K562 (cell line): ENCODE results near the gene RPL36AL. TPM values are rescaled to one million over a fixed set of nuclear protein-coding genes. Genes with fewer than 3 reads are reported as not detected.
A peak's percentile ranks its signal among the peaks of the same experiment; 100 is the strongest.

Experiments used
- BRCA1 ChIP-seq, 2 experiments: fragments of 450-650 bp in 1 of 2; sonication (generic) in 1 of 2; formaldehyde crosslinking in 1 of 2; IDR thresholded peaks; 2 replicates each; pipeline versions ENCODE4 v1.5.0 to v1.6.1; 2017 to 2020; ENCODE audit warnings: mild to moderate bottlenecking in 1 of 2, missing genetic modification reagents in 1 of 2
- ETV1 ChIP-seq: fragments of 450-650 bp; conservative IDR thresholded peaks from 2 replicates; pipeline ENCODE4 v1.6.1; 2016; ENCODE audit warnings: missing genetic modification characterization, control low read depth, low read depth, missing compliant biosample characterization
- FOXK2 ChIP-seq, 2 experiments: fragments of 450-650 bp; IDR thresholded peaks in 1 of 2; conservative IDR thresholded peaks in 1 of 2; 2 replicates each; pipeline ENCODE4 v1.6.1; 2016; ENCODE audit warnings: low read depth in 2 of 2, mild to moderate bottlenecking in 1 of 2
- GABPA ChIP-seq: fragments of 200-800 bp; sonication (Bioruptor generic); conservative IDR thresholded peaks from 2 replicates; pipeline ENCODE4 v1.6.1; 2016; ENCODE audit warnings: low read depth, missing genetic modification characterization, missing compliant biosample characterization
- JUNB ChIP-seq: fragments of 450-650 bp; formaldehyde crosslinking; conservative IDR thresholded peaks from 2 replicates; pipeline ENCODE4 v1.4.0; 2020; ENCODE audit warnings: mild to moderate bottlenecking
- KAT7 ChIP-seq: sonication (generic); formaldehyde crosslinking; IDR thresholded peaks from 2 replicates; pipeline ENCODE4 v1.8.0; 2022; ENCODE audit warnings: missing genetic modification reagents, mild to moderate bottlenecking, borderline replicate concordance
- KLF13 ChIP-seq: fragments of 450-650 bp; IDR thresholded peaks from 2 replicates; pipeline ENCODE4 v1.6.1; 2016; ENCODE audit warnings: missing genetic modification characterization, low read depth, mild to moderate bottlenecking, missing compliant biosample characterization, moderate library complexity, borderline replicate concordance
- LEF1 ChIP-seq: fragments of 450-650 bp; IDR thresholded peaks from 2 replicates; pipeline ENCODE4 v1.6.1; 2016; ENCODE audit warnings: mild to moderate bottlenecking
- MXI1 ChIP-seq: IDR thresholded peaks from 2 replicates; pipeline ENCODE4 v1.6.1; 2011; ENCODE audit warnings: low read depth, mild to moderate bottlenecking, improper control_type of control experiment, low read length
- NBN ChIP-seq: fragments of 450-650 bp; IDR thresholded peaks from 2 replicates; pipeline ENCODE4 v1.6.1; 2016; ENCODE audit warnings: low read depth, mild to moderate bottlenecking
- NFE2L1 ChIP-seq: fragments of 450-650 bp; IDR thresholded peaks from 2 replicates; pipeline ENCODE4 v1.6.1; 2016; ENCODE audit warnings: missing genetic modification characterization, low read depth, mild to moderate bottlenecking, missing compliant biosample characterization, moderate library complexity, borderline replicate concordance
- PCBP1 ChIP-seq: fragments of 200-400 bp; formaldehyde crosslinking; IDR thresholded peaks from 2 replicates; pipeline ENCODE4 v1.6.1; 2018; ENCODE audit warnings: mild to moderate bottlenecking, low read depth, low read length; ENCODE audit not compliant: poor library complexity, severe bottlenecking
- STAG1 ChIP-seq: sonication (generic); formaldehyde crosslinking; IDR thresholded peaks from 2 replicates; pipeline ENCODE4 v1.5.0; 2020; ENCODE audit warnings: missing genetic modification reagents, borderline replicate concordance
- SUPT5H ChIP-seq: fragments of 450-650 bp; IDR thresholded peaks from 2 replicates; pipeline ENCODE4 v1.6.1; 2016
- TBP ChIP-seq: optimal IDR thresholded peaks from 2 replicates; pipeline ENCODE3; 2011; ENCODE audit warnings: low read depth, low read length, improper control_type of control experiment
- ZNF232 ChIP-seq: sonication (generic); formaldehyde crosslinking; IDR thresholded peaks from 2 replicates; pipeline ENCODE4 v1.8.0; 2022; ENCODE audit warnings: mild to moderate bottlenecking, missing genetic modification reagents
- ZNF24 ChIP-seq: fragments of 450-650 bp; IDR thresholded peaks from 2 replicates; pipeline ENCODE4 v1.6.1; 2016
- ZNF696 ChIP-seq: fragments of 250-450 bp; sonication (Bioruptor Pico); conservative IDR thresholded peaks from 2 replicates; pipeline ENCODE4 v1.4.0; 2020; ENCODE audit warnings: mild to moderate bottlenecking, moderate library complexity
- ZSCAN29 ChIP-seq: fragments of 450-650 bp; IDR thresholded peaks from 2 replicates; pipeline ENCODE4 v1.6.1; 2017
- polyA plus RNA-seq, 8 experiments: library from polyadenylated mRNA; depleted of rRNA in 4 of 8; stranded (reverse) in 5 of 8; unstranded in 3 of 8; fragments of >200 nt; fragmentation: Nextera tagmentation in 2 of 8; fragmentation: Illumina TruSeq in 1 of 8; extraction: Ambion mirVana in 2 of 8; extraction: Trizol in 1 of 8; gene quantifications; 2 replicates each; pipeline versions ENCODE4 v1.2.1 to v1.2.3, GENCODE V29; 2011 to 2014; ENCODE audit warnings: inconsistent platforms in 1 of 8, missing spikeins in 1 of 8
- total RNA-seq, 7 experiments: library from RNA; depleted of rRNA in 6 of 7; stranded (reverse); fragments of >200 nt in 6 of 7; fragmentation: Illumina TruSeq in 2 of 7; extraction: Trizol in 2 of 7; gene quantifications; 2 replicates each; pipeline versions ENCODE4 v1.2.1 to v1.2.3, GENCODE V29; 2011 to 2021; ENCODE audit warnings: low replicate concordance in 1 of 7
- TF ChIP-seq, protein P1 (sequence below): fragments of 450-650 bp; formaldehyde crosslinking; IDR thresholded peaks from 2 replicates; pipeline ENCODE4 v1.4.0; 2020; ENCODE audit warnings: mild to moderate bottlenecking, moderate library complexity
- TF ChIP-seq, protein P2 (sequence below): sonication (generic); formaldehyde crosslinking; IDR thresholded peaks from 2 replicates; pipeline ENCODE4 v1.8.0; 2023; ENCODE audit warnings: mild to moderate bottlenecking, missing genetic modification reagents

The RPL36AL gene
- total and polyA plus RNA-seq, 9 of the 15 experiments (the other 6 are each of a cell fraction or from before 2014, with no cell fraction given) = 146 to 674 (median 360) TPM

DNA sequence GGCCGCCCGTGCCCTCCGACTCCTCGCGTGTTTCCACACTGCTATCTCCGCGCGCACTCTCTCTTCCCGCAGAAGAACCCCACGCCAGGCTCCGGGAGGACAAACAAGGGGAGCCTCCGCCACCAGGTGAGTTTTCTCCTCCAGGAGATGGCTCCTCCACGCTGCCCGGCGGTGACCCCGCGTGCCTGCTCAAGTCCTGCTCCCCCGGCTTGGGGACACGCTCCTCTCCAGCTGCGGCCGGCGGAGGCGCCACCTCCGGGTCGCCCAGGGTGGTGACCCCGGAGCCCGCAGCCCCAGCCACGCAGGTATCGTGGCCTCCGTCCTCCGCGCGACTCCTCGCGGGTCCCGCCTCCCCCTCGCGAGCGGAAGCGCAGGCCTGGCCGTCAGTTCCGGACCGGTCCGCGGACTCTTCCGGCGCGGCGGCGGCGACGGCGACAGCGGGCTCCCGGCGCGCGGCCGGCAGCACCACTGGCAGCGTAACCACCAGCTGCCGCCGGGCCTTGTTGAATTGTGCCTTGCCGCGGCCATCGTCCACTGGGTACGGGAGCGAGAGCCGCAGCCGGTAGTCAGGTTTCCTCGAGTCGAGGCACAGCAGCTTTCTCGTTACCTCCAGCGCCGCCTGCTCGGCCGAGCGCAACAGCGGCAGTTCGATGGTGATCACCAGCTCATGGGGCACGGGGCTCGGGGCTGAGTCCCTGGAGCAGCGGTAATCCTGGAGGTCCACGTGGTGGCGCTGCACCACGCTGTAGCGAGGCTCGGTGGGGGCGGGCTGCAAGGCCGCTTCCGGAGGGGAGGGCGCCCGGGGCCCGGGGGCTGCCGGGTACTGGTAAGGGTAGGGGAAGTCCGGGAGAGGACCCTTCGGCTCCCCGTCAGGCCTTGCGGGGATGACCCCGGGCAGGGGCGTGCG, 13.5 kb upstream of the RPL36AL start (continued):
- TF ChIP-seq, protein P1, sequence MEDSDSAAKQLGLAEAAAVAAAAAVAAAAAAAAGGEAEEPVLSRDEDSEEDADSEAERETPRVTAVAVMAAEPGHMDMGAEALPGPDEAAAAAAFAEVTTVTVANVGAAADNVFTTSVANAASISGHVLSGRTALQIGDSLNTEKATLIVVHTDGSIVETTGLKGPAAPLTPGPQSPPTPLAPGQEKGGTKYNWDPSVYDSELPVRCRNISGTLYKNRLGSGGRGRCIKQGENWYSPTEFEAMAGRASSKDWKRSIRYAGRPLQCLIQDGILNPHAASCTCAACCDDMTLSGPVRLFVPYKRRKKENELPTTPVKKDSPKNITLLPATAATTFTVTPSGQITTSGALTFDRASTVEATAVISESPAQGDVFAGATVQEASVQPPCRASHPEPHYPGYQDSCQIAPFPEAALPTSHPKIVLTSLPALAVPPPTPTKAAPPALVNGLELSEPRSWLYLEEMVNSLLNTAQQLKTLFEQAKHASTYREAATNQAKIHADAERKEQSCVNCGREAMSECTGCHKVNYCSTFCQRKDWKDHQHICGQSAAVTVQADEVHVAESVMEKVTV (CRISPR knock-in tag) = 0 out of 2 replicates have a peak, but pooled peaks have one; percentile 29
- peak; percentile 42 to 45; a peak in 1 of 4 replicates for TF ChIP-seq FOXK2 (conservative IDR thresholded peaks at IDR 0.05 in 1 of 2, IDR thresholded peaks at IDR 0.05 in 1 of 2; ENCODE audit: low read depth in 2 of 2)
- TF ChIP-seq SUPT5H = peak; percentile 82
- TF ChIP-seq, protein P2, sequence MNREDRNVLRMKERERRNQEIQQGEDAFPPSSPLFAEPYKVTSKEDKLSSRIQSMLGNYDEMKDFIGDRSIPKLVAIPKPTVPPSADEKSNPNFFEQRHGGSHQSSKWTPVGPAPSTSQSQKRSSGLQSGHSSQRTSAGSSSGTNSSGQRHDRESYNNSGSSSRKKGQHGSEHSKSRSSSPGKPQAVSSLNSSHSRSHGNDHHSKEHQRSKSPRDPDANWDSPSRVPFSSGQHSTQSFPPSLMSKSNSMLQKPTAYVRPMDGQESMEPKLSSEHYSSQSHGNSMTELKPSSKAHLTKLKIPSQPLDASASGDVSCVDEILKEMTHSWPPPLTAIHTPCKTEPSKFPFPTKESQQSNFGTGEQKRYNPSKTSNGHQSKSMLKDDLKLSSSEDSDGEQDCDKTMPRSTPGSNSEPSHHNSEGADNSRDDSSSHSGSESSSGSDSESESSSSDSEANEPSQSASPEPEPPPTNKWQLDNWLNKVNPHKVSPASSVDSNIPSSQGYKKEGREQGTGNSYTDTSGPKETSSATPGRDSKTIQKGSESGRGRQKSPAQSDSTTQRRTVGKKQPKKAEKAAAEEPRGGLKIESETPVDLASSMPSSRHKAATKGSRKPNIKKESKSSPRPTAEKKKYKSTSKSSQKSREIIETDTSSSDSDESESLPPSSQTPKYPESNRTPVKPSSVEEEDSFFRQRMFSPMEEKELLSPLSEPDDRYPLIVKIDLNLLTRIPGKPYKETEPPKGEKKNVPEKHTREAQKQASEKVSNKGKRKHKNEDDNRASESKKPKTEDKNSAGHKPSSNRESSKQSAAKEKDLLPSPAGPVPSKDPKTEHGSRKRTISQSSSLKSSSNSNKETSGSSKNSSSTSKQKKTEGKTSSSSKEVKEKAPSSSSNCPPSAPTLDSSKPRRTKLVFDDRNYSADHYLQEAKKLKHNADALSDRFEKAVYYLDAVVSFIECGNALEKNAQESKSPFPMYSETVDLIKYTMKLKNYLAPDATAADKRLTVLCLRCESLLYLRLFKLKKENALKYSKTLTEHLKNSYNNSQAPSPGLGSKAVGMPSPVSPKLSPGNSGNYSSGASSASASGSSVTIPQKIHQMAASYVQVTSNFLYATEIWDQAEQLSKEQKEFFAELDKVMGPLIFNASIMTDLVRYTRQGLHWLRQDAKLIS (CRISPR knock-in tag) = peak; percentile 86
- no peak for TF ChIP-seq JUNB (CRISPR knock-in tag)
- TF ChIP-seq GABPA = peak; percentile 92
- no peak for TF ChIP-seq BRCA1 (IDR thresholded peaks at IDR 0.05)
- TF ChIP-seq BRCA1 (CRISPR knock-in tag; IDR thresholded peaks at IDR 0.05) = no peak
- TF ChIP-seq NFE2L1 (tag) = no peak
- 0 out of 2 replicates have a peak, but pooled peaks have one; percentile 44 for TF ChIP-seq MXI1
- no peak for TF ChIP-seq PCBP1
- TF ChIP-seq KLF13 (tag) = no peak
- 0 out of 2 replicates have a peak, but pooled peaks have one; percentile 21 for TF ChIP-seq NBN
- no peak for TF ChIP-seq ZNF696 (CRISPR knock-in tag)
- TF ChIP-seq LEF1 = no peak
- peak; percentile 85; the same call in 1 of the 2 replicates for TF ChIP-seq KAT7 (CRISPR knock-in tag)
- TF ChIP-seq ETV1 = peak; percentile 94
- TF ChIP-seq ZNF24 = peak; percentile 20; the same call in 1 of the 2 replicates
- TF ChIP-seq ZSCAN29 = no peak
- no peak for TF ChIP-seq ZNF232 (CRISPR knock-in tag)
- peak; percentile 33 for TF ChIP-seq TBP
- no peak; the same call in 1 of the 2 replicates for TF ChIP-seq STAG1 (CRISPR knock-in tag)
